ENCODE results near the gene ZNF160. TPM values are rescaled to one million over a fixed set of nuclear protein-coding genes. Genes with fewer than 3 reads are reported as not detected.
"Not testable (repeated sequence)": the region's sequence is repeated elsewhere in the genome, so short reads cannot be mapped to it uniquely, and the experiment has no call there.

ZNF160 gene
- total and polyA plus RNA-seq, 2 of the 4 experiments (the other 2 are of a cell fraction), result 22.6 to 26.9 TPM

DNA sequence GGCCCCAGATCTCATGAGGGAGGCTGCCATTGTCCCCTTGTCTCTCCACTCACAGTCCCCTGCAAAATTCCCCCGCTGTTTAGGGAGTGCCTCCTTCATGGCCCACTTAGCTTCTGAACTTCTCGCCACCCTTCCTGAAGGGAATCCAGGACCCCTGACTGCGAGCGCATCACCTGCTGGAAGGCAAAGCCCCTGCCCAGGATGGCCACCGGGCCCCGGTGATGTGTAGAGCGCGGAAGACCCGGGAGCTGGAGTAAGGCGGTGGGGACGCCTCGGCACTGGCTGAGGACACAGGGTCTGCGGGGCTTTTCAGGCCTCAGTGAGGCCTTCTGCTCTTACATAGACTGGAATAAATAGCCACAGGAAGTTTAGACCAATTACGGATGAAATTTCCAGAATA is 4.7 kb downstream of the ZNF160 start:
- not testable (repeated sequence) for ATAC-seq (ENCODE audit: low read depth)

DNA sequence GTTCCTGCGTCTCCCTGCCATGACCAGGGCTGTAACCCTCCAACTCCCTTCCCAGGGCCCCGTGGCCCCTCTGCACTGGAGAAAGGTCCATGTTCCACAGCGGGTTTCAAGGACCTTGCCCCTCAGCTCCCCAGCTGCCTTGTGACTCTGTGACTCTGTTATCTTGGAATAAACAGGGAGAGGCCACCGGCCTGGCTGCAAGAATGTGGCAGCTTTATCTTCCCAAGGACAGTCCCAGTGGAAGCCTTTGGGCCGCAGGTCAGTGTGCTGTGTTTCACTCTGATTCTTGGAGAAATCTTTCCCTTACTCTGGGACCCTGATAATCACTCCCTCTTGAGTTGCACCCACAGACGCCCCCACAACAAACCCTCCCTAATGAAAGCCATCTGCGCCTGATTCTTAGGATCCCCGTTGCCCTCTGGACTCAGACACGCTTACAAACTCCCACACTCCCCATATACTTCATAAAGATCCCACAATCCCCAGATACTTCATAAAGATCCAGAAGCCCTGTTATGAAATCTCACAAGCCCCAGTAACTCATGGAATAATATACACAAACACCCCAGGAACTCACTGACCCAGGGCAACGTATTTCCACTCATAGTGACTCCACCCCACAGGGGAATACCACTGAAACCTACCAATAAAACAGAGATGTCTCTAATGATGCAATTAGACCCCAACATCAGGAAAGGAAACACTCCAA is 6.1 kb downstream of the ZNF160 start:
- DNase-seq; BruUV-seq (replicated peaks); dilution Hi-C loops (cut with HindIII; ENCODE audit: low sequenced_read_pairs, unreplicated experiment); H4K91ac ChIP-seq (ENCODE audit: insufficient read depth, low read depth, low read length); H4K8ac ChIP-seq (ENCODE audit: low read depth in 2 of 2, low read length in 2 of 2); CTCF ChIA-PET; H2AFZ ChIP-seq (replicated peaks; ENCODE audit: low read length, poor library complexity); H2AK5ac ChIP-seq (ENCODE audit: low read depth, low read length); H3K9me3 ChIP-seq (ENCODE audit: control insufficient read depth, insufficient read depth, low read length); POLR2A ChIA-PET (ENCODE audit: unreplicated experiment); H2BK20ac ChIP-seq (ENCODE audit: low read depth, low read length); H3K4me1 ChIP-seq (ENCODE audit: control insufficient read depth, insufficient read depth, low read length); H4K5ac ChIP-seq (ENCODE audit: low read depth, low read length); H2BK5ac ChIP-seq (ENCODE audit: low read depth, low read length, poor library complexity, severe bottlenecking); H3K4me3 ChIP-seq (ENCODE audit: insufficient read depth, low read depth, low read length); H3K23ac ChIP-seq (ENCODE audit: low read depth, low read length); H3K14ac ChIP-seq (replicated peaks; ENCODE audit: low read depth, low read length); H3K18ac ChIP-seq (ENCODE audit: low read depth, low read length); H3K56ac ChIP-seq (ENCODE audit: extremely low read depth, insufficient read depth, low read length); H3K4ac ChIP-seq (ENCODE audit: low read depth, low read length); H3K4me2 ChIP-seq (ENCODE audit: low read depth, low read length); H3K27me3 ChIP-seq (ENCODE audit: control insufficient read depth, insufficient read depth, low read length); H3K9me1 ChIP-seq (ENCODE audit: insufficient read depth, low read length); intact Hi-C loops (cut with micrococcal nuclease); in situ Hi-C loops (cut with MboI; ENCODE audit: low sequenced_read_pairs); H3K27ac ChIP-seq (ENCODE audit: insufficient read depth, low read length); H3K9ac ChIP-seq (ENCODE audit: low read depth, low read length); H2BK120ac ChIP-seq (ENCODE audit: low read depth, low read length); H2BK15ac ChIP-seq (ENCODE audit: low read depth, low read length); H2AK9ac ChIP-seq (replicated peaks; ENCODE audit: low read depth, low read length, poor library complexity): not testable (repeated sequence)
- Histone ChIP-seq H4K20me1 (ENCODE audit: insufficient read depth, low read length) (peaks cover 27% of the 10 kb centered on the region), H3K36me3 (ENCODE audit: control insufficient read depth, insufficient read depth, low read length) (peaks cover 25% of the 10 kb centered on the region), H3K79me1 (ENCODE audit: low read depth in 1 of 2, low read length in 2 of 2) (peaks cover 17 to 50% of the 10 kb centered on the region in 2 experiments)
- WGBS, 2 experiments (ENCODE audit: extremely low coverage in 2 of 2, insufficient read length in 1 of 2), result no CpG with 5 or more reads among the region's 10 CpGs
- peak; percentile 28 for ATAC-seq (ENCODE audit: low read depth)

More for the DNA sequence above, 4.7 kb downstream of the ZNF160 start:
- H3K56ac ChIP-seq (ENCODE audit: extremely low read depth, insufficient read depth, low read length); H3K4me2 ChIP-seq (ENCODE audit: low read depth, low read length); H3K14ac ChIP-seq (replicated peaks; ENCODE audit: low read depth, low read length); H4K8ac ChIP-seq (ENCODE audit: low read depth in 2 of 2, low read length in 2 of 2); CTCF ChIA-PET; dilution Hi-C loops (cut with HindIII; ENCODE audit: low sequenced_read_pairs, unreplicated experiment); H2AK9ac ChIP-seq (replicated peaks; ENCODE audit: low read depth, low read length, poor library complexity); H3K18ac ChIP-seq (ENCODE audit: low read depth, low read length); POLR2A ChIA-PET (ENCODE audit: unreplicated experiment); H3K4me1 ChIP-seq (ENCODE audit: control insufficient read depth, insufficient read depth, low read length); H2BK15ac ChIP-seq (ENCODE audit: low read depth, low read length); H2BK5ac ChIP-seq (ENCODE audit: low read depth, low read length, poor library complexity, severe bottlenecking); BruUV-seq (replicated peaks); H4K5ac ChIP-seq (ENCODE audit: low read depth, low read length); H3K9ac ChIP-seq (ENCODE audit: low read depth, low read length); H2BK120ac ChIP-seq (ENCODE audit: low read depth, low read length); intact Hi-C loops (cut with micrococcal nuclease); H3K4ac ChIP-seq (ENCODE audit: low read depth, low read length); H2AFZ ChIP-seq (replicated peaks; ENCODE audit: low read length, poor library complexity); H4K91ac ChIP-seq (ENCODE audit: insufficient read depth, low read depth, low read length); H2AK5ac ChIP-seq (ENCODE audit: low read depth, low read length); DNase-seq; H3K9me1 ChIP-seq (ENCODE audit: insufficient read depth, low read length); H2BK20ac ChIP-seq (ENCODE audit: low read depth, low read length); H3K4me3 ChIP-seq (ENCODE audit: insufficient read depth, low read depth, low read length); in situ Hi-C loops (cut with MboI; ENCODE audit: low sequenced_read_pairs); H3K9me3 ChIP-seq (ENCODE audit: control insufficient read depth, insufficient read depth, low read length); H3K27ac ChIP-seq (ENCODE audit: insufficient read depth, low read length); H3K27me3 ChIP-seq (ENCODE audit: control insufficient read depth, insufficient read depth, low read length); H3K23ac ChIP-seq (ENCODE audit: low read depth, low read length): not testable (repeated sequence)
- Histone ChIP-seq H4K20me1 (ENCODE audit: insufficient read depth, low read length) (peaks cover 29% of the 10 kb centered on the region), H3K36me3 (ENCODE audit: control insufficient read depth, insufficient read depth, low read length) (peaks cover 25% of the 10 kb centered on the region), H3K79me1 (ENCODE audit: low read depth in 1 of 2, low read length in 2 of 2) (peaks cover 21 to 57% of the 10 kb centered on the region in 2 experiments)
- no CpG with 5 or more reads among the region's 14 CpGs for WGBS, 2 experiments (ENCODE audit: extremely low coverage in 2 of 2, insufficient read length in 1 of 2)
